HG03439 (cell line): ENCODE data around the gene ANP32A.

ENCODE experiments used
- ATAC-seq: cut with Tn5 transposase; IDR thresholded peaks from one replicate; pipeline ENCODE4 v1.9.1; 2021; ENCODE audit warnings: mild to moderate bottlenecking, moderate library complexity; ENCODE audit not compliant: unreplicated experiment

ANP32A gene

DNA sequence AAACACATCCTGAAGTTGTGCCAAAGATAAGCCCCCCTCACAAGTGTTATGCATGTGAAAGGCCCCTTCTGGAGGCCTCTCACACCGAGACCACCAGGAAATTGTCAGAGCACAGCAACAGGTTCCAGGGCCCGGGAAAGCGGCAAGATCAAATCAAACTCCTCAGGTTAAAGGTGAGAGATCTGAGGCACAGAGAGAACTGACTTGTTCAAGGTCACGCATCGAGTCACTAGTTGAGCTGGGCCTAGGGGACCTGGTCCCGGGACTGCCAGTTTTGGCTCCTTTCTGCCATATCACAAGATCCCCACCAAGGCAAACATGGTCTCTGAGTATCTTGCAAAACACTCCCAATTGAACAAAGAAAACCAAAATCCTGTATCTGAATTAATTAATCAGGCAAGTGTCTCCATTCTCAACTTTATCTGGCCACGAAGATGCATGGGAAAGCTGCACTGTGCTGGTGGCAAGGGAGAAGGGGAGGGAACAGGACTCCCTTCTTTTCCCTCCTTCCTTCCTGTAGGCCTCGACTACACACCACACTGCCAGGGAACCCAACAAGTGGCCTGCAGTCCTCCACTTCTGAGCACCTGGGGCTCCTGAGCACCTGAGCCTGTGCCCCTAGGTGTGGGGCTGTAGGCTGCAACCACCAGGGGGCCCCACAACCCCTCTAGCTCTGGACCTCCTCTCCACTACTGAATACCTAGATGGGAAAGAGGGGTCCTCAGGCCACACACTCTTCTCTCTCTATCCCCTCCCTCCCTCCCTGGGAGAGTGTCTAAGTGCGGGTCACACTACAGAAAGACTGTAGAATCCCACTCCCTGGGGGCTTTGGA, 37.3 kb downstream of the ANP32A start:
- ATAC-seq = no peak

DNA sequence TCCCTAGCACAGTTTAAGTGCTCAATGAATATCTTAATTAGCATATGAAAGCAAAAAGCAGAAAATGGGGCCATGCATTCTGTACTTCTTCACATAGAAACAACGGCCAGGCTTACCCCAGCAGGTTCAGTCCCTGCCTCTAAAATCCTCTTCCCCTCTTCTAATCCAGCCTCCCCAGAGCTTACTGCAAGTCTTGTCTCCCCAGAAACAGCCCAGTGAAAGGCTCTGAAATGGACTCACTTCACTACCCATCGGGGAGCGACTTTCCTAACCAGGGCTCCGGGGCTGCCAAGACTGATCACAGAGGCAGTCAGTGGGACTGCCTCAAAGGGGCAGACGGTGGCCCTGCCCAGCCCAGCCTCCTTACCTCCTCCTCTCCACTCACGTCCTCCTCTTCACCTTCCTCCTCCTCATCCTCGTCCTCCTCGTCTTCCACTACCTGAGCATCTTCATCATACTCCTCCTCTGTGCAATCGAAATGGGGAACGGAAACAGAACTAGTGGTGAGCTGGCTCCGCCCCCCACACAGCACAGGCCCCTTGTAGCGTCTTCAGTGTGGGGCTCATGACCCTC, 38.0 kb downstream of the ANP32A start:
- ATAC-seq = no peak

GRCh38 chr15:68781766-68782588, 38.7 kb downstream of the ANP32A start:
- no peak for ATAC-seq

DNA sequence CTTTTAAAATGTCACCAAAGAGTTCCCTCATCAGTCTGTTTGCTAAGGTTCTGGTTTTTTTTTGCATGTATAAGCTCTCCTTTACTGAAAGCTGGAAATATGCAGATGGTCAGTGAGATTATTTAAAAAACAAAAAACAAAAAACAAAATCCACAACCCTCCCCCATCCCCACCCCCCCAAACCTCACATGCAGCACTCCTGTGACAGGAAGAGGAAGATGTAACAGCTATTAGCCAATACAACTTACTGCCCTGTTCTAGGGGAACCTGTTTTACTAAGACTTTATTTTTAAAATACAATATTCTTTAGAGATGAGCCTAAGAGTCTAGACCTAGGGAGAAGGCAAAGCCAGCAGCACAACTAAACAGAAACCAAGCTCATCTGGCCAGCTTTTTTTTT, 39.5 kb downstream of the ANP32A start:
- no peak for ATAC-seq

DNA sequence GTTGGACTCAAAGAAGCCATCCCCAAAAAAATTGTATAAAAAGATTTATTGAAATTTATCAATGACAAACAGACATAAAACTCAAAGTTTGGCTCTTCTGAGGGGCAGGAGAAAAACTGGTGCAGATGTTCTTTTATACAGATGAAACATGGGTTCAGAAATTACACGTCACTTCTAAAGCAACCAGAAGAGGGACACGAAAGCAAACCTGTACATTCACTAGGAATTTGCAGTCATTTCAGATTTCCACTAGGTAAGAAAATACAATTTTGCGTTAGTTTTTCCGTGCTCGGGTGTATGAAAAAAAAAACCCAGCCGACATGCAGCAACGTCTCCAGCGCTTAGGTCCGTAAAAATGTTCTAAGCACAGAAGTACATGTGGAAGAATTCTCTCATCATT, 41.8 kb downstream of the ANP32A start:
- ATAC-seq = no peak

DNA sequence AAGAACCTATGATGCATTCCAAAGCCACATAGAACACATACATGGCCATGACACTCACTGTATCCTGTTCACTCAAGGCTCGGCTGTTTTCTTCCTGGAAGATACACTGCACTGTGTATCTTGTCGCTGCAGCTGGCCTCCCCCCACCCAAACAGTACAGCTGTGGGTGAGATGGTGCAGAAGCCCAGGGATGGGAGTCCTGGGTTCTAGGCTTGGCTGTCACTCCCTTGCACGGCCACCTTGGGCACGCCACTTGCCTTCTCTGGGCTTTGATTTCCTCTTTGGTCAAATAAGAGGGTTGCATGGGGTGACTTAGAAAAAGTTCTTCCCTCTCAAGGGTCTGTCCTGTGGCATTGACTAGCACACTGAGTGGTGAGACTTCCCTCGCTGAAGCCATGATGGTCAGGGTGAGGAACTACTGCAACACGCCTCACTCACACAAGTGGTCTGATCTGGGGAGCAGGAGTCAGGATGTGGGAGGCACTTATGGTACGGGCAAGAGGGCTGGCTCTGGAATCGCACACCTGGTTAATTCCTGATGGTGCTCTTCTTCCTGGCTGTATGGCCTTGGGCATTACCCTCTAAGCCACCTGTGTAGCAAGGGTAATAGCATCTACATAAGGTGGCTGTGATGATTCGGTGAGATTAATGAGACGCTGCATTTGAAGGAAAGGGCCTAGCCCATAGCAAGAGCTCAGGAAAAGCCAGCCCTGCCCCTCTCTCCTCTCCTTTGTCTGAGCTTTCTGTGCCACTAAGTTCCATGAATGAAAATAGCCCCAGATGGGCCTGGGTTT, 44.0 kb downstream of the ANP32A start:
- ATAC-seq = no peak

- no peak for ATAC-seq
These were observed 44.8 kb downstream of the ANP32A start for GRCh38 chr15:68775671-68776476.

GRCh38 chr15:68775236-68775577, 45.5 kb downstream of the ANP32A start:
- no peak for ATAC-seq

DNA sequence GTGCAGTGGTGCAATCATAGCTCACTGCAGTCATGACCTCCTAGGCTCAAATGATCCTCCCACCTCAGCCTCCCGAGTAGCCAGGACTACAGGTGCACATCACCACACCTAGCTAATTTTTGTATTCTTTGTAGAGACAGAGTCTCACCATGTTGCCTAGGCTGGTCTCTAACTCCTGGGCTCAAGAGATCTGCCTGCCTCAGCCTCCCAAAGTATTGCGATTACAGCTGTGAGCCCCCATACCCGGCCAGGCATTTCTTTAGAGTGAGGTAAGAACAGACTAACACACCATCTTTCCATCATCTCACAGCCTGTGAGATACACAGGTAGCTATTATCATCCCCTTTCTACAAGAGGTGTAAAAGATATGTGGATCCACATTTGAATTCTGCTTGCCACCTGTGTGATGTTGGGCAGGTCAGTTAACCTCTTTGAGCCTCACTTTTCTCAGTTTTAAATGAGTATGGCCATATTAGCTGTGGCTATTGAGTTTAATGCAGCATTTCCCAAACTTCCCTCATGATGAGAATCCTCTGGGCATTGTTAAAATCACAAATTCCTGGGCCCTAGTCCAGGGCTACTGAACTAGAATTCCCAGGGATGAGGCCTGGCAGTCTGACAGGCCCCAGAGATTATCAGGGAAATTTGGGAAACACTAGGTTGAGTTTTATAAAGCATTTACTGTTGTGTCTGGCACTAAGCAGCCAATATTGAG, 46.0 kb downstream of the ANP32A start:
- no peak for ATAC-seq

- ATAC-seq = no peak
These were observed 46.6 kb downstream of the ANP32A start for GRCh38 chr15:68774120-68774519.

GRCh38 chr15:68773036-68773435, 47.7 kb downstream of the ANP32A start:
- no peak for ATAC-seq

DNA sequence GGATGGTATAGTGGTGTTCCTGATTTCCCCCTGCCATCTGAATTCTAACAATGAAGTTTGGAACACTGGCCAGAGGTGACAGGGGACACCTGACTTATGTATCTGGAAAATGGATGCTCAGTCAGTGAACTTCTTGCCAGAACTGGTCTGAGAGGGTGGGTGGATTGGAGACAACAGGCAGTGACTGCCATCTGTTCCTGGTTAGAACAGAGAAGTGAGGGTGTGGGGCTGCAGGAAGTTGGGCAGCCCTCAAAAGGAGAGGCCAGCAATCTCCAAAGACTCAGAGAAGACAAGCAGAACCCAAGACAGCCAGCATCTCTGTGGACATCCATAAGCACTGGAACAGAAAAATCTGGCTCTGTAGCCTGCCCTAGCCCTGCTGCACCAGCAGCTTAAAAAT, 50.5 kb downstream of the ANP32A start:
- ATAC-seq = no peak

DNA sequence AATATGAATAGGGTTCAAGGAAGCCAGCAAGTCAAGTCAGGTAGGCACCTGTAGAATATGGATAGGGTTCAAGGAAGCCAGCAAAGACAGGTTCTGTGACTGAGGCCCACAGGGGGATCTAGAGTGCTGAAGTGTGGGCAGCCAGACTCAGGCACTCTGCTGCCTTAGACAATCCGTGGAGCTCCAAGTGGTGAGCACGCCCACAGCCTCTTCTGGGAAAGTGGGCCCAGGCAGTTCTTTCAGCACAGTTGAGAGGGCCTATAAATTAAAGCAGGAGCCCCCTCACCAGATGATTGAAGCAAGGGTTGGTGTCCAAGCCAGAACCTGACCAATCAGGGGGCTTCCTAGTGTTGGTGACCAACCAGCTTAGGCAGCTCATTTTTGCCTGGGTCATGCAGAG, 51.0 kb downstream of the ANP32A start:
- ATAC-seq = no peak

GRCh38 chr15:68768321-68768720, 52.4 kb downstream of the ANP32A start:
- ATAC-seq = no peak

DNA sequence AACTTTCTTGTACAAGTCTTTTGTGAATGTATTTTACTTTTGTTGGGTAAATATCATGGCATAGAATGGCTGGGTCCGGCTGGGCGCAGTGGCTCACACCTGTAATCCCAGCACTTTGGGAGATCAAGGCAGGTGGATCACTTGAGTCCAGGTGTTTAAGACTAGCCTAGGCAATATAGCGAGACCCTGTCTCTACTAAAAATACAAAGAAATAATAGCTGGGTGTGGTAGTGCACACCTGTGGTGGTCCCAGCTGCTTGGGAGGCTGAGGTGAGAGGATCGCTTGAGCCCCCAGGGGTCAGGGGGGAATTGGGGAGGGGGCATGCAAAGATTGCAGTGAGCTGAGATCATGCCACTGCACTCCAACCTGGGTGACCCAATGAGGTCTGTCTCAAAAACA, 52.9 kb downstream of the ANP32A start:
- ATAC-seq = no peak

GRCh38 chr15:68765602-68766368, 54.9 kb downstream of the ANP32A start:
- ATAC-seq = no peak

GRCh38 chr15:68764090-68764489, 56.6 kb downstream of the ANP32A start:
- no peak for ATAC-seq

- no peak for ATAC-seq
These were observed 57.6 kb downstream of the ANP32A start for GRCh38 chr15:68763063-68763462.
